Testis (tissue), 2 donors: ENCODE data around the gene PLA2G2C.

Source experiments
- CTCF ChIP-seq, 3 experiments: fragments of 450-650 bp in 2 of 3; fragments of 200-600 bp in 1 of 3; sonication (generic) in 1 of 3; IDR thresholded peaks; one replicate each; pipeline ENCODE4 v1.5.1; 2016 to 2019; ENCODE audit warnings: antibody characterized with exemption in 3 of 3, mild to moderate bottlenecking in 2 of 3, moderate library complexity in 1 of 3
- POLR2A ChIP-seq: fragments of 450-650 bp; IDR thresholded peaks from one replicate; pipeline ENCODE4 v1.6.1; 2017; ENCODE audit warnings: antibody characterized with exemption, mild to moderate bottlenecking, moderate library complexity

DNA sequence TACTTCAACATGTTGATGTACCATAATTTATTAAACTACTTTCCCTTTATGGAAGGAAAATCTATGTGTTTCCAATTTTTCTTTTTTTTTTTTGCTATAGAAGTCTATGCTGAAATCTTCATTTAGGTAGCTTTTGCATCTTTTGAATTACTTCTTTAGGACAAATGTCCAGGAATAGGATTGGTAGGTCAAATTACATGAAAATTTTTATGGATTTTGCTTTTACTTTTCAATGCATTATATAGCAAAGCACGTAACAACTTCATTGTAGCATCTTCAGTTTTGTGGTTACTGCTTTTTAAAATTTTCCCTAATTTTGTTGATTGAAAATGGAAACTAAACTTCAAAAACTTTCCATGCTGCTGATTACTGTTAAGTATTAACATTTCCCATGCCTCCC lies 12.0 kb upstream of the PLA2G2C start:
- no peak for TF ChIP-seq CTCF (IDR thresholded peaks at IDR 0.05)
- no peak for TF ChIP-seq POLR2A
